A549 treated with Mapracorat at 1 μM for 4 hours (cell line): ENCODE results near the gene ATP9B. TPM values are rescaled to one million over a fixed set of nuclear protein-coding genes. Genes with fewer than 3 reads are reported as not detected.

Experiments used
- total RNA-seq: library from RNA; stranded (reverse); fragments of 200-300 nt; extraction: Qiagen RNA extraction; gene quantifications from 5 replicates; pipeline ENCODE4 v1.2.3, GENCODE V29; 2022

Gene ATP9B
- total RNA-seq, result 14.9 to 17.2 TPM (median 16.6 TPM) in 5 replicates

GRCh38 chr18:79068937-79069716 is at the start of gene ATP9B:
Gene ATP9B, plus strand, starts transcription at chr18:79069394. Its CDS starts 17 bp downstream, at chr18:79069411.

DNA sequence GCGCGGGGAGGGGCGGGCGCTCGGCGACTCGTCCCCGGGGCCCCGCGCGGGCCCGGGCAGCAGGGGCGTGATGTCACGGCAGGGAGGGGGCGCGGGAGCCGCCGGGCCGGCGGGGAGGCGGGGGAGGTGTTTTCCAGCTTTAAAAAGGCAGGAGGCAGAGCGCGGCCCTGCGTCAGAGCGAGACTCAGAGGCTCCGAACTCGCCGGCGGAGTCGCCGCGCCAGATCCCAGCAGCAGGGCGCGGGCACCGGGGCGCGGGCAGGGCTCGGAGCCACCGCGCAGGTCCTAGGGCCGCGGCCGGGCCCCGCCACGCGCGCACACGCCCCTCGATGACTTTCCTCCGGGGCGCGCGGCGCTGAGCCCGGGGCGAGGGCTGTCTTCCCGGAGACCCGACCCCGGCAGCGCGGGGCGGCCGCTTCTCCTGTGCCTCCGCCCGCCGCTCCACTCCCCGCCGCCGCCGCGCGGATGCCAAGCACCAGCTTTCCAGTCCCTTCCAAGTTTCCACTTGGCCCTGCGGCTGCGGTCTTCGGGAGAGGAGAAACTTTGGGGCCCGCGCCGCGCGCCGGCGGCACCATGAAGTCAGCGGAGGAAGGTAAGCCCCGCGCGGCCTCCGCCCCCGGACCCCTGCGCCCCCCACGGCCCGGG is 326.7 kb downstream of the ATP9B start, which contains the start of gene NFATC1:
TSS of gene NFATC1 (plus strand) at position 170 of the 644 bp plus-strand sequence. CDS start at position 465, 295 bp downstream.

Other genes with a start within 250 kb of the ATP9B start
- gene SALL3, start 89.6 kb upstream of the ATP9B start, total RNA-seq, result not detected in 5 replicates